HEK293T (cell line): ENCODE measurements around the gene NKX3-2.

ENCODE experiments used
- CTCF ChIA-PET: fragments of 350-600 bp; formaldehyde crosslinking; extraction: SDS; loops from one replicate; lab custom pipeline; 2021; ENCODE audit warnings: antibody characterized with exemption, inconsistent platforms; lab: Yijun Ruan, JAX
- POLR2A ChIA-PET: fragments of 350-600 bp; formaldehyde crosslinking; extraction: SDS; loops from one replicate; lab custom pipeline; 2020; ENCODE audit warnings: antibody characterized with exemption, inconsistent platforms; lab: Yijun Ruan, JAX
- DNase-seq: peaks from one replicate; pipeline ENCODE4 v3.0.0; 2012; ENCODE audit warnings: mixed read lengths; ENCODE audit errors: extremely low spot score
- ARNT ChIP-seq: fragments of 450-650 bp; IDR thresholded peaks from 2 replicates; pipeline ENCODE4 v1.6.1; 2017; ENCODE audit warnings: mild to moderate bottlenecking
- BHLHE40 ChIP-seq: fragments of 450-650 bp; IDR thresholded peaks from 2 replicates; pipeline ENCODE4 v1.6.1; 2016; ENCODE audit warnings: mild to moderate bottlenecking, moderate library complexity, borderline replicate concordance
- CTBP1 ChIP-seq: fragments of 450-650 bp; IDR thresholded peaks from 2 replicates; pipeline ENCODE4 v1.6.1; 2016; ENCODE audit warnings: borderline replicate concordance
- ELF4 ChIP-seq: fragments of 450-650 bp; IDR thresholded peaks from 2 replicates; pipeline ENCODE4 v1.6.1; 2017; ENCODE audit warnings: antibody characterized with exemption
- FOXA1 ChIP-seq: fragments of 450-650 bp; IDR thresholded peaks from 2 replicates; pipeline ENCODE4 v1.6.1; 2016; ENCODE audit warnings: mild to moderate bottlenecking
- FOXK2 ChIP-seq: fragments of 450-650 bp; IDR thresholded peaks from 2 replicates; pipeline ENCODE4 v1.6.1; 2016; ENCODE audit warnings: mild to moderate bottlenecking
- FOXM1 ChIP-seq: fragments of 450-650 bp; IDR thresholded peaks from 2 replicates; pipeline ENCODE4 v1.6.1; 2017; ENCODE audit warnings: mild to moderate bottlenecking, borderline replicate concordance
- HDGF ChIP-seq: fragments of 450-650 bp; IDR thresholded peaks from 2 replicates; pipeline ENCODE4 v1.6.1; 2017; ENCODE audit warnings: antibody characterized with exemption, borderline replicate concordance
- L3MBTL2 ChIP-seq: fragments of 450-650 bp; conservative IDR thresholded peaks from 2 replicates; pipeline ENCODE4 v1.6.1; 2016; ENCODE audit warnings: mild to moderate bottlenecking
- LEF1 ChIP-seq: fragments of 450-650 bp; IDR thresholded peaks from 2 replicates; pipeline ENCODE4 v1.6.1; 2017; ENCODE audit warnings: mild to moderate bottlenecking, borderline replicate concordance
- NFRKB ChIP-seq: fragments of 450-650 bp; IDR thresholded peaks from 2 replicates; pipeline ENCODE4 v1.6.1; 2016; ENCODE audit warnings: mild to moderate bottlenecking, moderate library complexity
- SP1 ChIP-seq: fragments of 450-650 bp; IDR thresholded peaks from 2 replicates; pipeline ENCODE4 v1.6.1; 2017
- SUZ12 ChIP-seq: fragments of 450-650 bp; IDR thresholded peaks from 2 replicates; pipeline ENCODE4 v1.6.1; 2016; ENCODE audit warnings: mild to moderate bottlenecking
- TARDBP ChIP-seq: fragments of 450-650 bp; IDR thresholded peaks from 2 replicates; pipeline ENCODE4 v1.6.1; 2016
- ZNF384 ChIP-seq: fragments of 450-650 bp; IDR thresholded peaks from 2 replicates; pipeline ENCODE4 v1.6.1; 2016
- TF ChIP-seq, protein P1 (sequence below): fragments of 450-650 bp; IDR thresholded peaks from 2 replicates; pipeline ENCODE4 v1.6.1; 2016

NKX3-2 gene

DNA sequence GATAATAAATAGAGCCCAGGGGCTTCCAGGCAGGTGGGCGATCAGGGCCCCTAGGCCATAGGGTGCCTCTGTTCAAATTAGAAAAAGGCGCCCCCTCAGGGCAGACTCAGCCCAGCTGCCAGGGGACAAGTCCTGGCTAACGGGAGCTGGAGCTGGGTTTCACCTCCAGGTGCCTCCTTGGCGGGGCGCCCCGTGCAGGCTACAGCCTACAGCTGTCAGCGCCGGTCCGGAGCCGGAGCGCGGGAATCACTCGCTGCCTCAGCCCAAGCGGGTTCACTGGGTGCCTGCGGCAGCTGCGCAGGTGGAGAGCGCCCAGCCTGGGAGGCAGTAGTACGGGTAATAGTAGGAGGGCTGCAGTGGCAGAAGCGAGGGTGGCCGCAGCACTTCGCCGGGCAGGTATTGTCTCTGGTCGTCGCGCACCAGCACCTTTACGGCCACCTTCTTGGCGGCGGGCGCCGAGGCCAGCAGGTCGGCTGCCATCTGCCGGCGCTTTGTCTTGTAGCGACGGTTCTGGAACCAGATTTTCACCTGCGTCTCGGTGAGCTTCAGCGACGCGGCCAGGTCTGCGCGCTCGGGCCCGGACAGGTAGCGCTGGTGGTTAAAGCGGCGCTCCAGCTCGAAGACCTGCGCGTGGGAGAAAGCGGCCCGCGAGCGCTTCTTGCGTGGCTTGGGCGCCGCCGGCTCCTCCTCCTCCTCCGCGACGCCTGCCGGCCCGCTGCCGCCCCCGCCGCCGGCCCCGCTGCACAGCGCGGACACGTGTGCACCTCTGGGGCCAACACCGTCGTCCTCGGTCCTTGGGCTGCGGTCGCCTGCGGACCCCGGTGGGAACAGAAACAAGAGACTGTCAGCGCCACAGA is 2.4 kb downstream of the NKX3-2 start:
- ChIA-PET POLR2A (no interaction called here), CTCF (no interaction called here)
- TF ChIP-seq FOXM1 (no peak), HDGF (no peak), SUZ12 (no peak), ELF4 (no peak), LEF1 (no peak), TARDBP (no peak), BHLHE40 (no peak), L3MBTL2 (no peak), CTBP1 (no peak), ARNT (no peak), FOXK2 (no peak), NFRKB (no peak), FOXA1 (no peak), SP1 (no peak), ZNF384 (no peak)
- TF ChIP-seq, protein P1, sequence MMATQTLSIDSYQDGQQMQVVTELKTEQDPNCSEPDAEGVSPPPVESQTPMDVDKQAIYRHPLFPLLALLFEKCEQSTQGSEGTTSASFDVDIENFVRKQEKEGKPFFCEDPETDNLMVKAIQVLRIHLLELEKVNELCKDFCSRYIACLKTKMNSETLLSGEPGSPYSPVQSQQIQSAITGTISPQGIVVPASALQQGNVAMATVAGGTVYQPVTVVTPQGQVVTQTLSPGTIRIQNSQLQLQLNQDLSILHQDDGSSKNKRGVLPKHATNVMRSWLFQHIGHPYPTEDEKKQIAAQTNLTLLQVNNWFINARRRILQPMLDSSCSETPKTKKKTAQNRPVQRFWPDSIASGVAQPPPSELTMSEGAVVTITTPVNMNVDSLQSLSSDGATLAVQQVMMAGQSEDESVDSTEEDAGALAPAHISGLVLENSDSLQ = no peak
- DNase-seq = no peak

DNA sequence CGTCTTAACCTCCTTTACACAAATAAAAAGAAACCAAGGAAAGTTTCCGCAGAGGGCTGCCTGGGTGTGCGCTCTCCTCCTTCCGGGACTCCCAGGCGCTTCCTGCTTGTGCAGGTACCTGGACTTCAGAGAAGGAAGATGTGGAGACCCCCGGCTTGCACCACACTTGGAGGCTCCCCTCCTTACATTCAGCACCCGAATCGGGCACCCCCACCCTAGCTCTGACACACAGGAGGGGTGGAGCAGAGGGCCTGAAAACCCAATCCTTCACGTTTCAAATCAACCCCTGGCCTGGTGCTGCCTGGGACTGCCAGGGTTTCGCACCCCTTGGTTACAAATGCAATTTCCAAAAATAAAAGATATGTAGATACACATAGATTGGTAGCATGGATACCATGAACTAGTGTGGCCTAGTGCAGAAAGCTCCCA is 3.1 kb downstream of the NKX3-2 start:
- TF ChIP-seq FOXA1 = no peak
- no peak for TF ChIP-seq HDGF
- TF ChIP-seq L3MBTL2 = no peak
- no peak for TF ChIP-seq SUZ12
- no peak for TF ChIP-seq TARDBP
- TF ChIP-seq, protein P1 = no peak
- TF ChIP-seq ARNT = no peak
- TF ChIP-seq BHLHE40 = no peak
- no peak for TF ChIP-seq FOXK2
- TF ChIP-seq FOXM1 = no peak
- TF ChIP-seq CTBP1 = no peak
- TF ChIP-seq NFRKB = no peak
- TF ChIP-seq ZNF384 = no peak
- TF ChIP-seq LEF1 = no peak
- no peak for DNase-seq
- POLR2A ChIA-PET = no interaction called here
- CTCF ChIA-PET = interaction anchor here (0.8 kb wide), 1 partner anchor 366 kb away, joined by 3 read pairs; no protein-coding TSS in a partner anchor

DNA sequence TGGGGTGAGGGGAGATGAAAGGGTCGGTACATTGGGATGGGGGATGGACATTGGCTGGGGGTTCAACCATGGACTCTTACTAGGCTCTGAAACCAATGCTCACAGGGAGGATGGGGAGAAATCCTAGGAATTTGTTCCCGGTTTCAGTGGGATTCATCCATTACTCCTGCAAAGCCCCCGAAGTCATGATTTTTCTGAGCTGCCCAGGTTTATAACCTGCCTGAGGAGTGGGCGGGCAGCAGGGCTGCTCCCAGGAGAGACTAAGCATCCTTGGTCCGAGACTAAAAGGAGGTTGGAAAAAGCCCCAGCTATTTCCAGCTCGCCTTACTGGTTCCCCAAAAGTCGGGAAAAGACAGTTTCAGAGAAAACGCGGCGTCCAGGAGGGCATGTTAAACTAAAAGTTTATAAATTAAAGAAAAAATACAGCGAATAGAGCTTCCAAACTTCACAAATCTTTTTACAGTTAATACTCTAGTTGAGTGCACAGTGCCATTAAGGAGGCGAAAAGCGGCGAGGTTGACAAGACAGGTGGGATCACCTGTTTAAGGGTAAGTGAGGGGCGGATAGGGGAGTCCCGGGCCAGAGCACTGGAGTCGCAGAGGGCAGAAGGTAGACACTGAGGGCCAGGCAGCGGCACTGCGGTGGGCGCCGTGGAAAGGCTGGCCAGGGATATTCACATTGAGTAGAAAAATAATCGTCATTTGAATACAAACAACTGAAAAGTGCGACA is 3.7 kb downstream of the NKX3-2 start:
- CTCF ChIA-PET = interaction anchor here (0.8 kb wide), 1 partner anchor 366 kb away, joined by 3 read pairs; no protein-coding TSS in a partner anchor
- TF ChIP-seq LEF1 (no peak), ARNT (no peak), BHLHE40 (no peak), NFRKB (no peak), HDGF (no peak)
- TF ChIP-seq, protein P1 = no peak
- POLR2A ChIA-PET = no interaction called here
- no peak for DNase-seq

DNA sequence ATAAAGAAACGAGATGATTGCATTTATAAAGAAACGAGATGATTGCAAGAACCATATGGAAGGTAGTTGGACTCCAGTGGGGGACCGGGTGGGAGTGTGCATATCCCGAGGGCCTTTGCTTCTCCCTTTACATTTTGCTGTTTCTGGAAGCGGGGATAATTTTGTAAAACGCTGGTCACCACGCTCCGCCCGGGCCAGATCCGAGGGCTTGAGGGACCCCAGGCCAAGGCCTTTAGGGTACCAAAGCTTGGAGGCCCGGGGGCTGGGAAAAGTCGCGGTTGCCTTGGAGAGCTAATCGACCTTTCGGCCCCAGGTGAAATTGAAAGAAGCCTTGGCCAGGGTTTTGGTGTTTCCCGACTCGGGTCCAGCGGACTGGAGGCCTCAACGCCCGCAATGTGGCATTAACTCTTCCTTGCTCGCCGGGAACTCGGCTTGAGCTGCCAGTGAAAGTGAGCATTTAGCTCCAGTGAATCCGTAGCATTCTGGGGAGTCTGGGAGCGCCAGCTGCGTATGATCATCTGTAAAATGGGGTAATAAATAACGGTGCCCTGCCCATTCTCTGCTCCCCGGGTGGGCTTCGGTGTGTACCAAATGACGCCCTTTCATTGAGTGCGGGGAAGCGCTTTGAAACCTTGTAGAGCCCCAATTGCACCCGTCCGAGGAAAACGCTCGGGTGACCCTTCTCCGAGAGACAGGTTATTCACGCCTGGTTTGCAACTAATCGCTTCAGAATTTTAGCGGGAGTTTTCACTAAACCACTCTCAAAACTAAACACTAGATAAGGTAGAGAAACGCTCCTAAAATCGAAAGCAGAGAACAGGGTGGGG is 4.5 kb downstream of the NKX3-2 start:
- DNase-seq = no peak
- ChIA-PET POLR2A (no interaction called here), CTCF (no interaction called here)
- TF ChIP-seq NFRKB = no peak
- TF ChIP-seq SP1 = no peak
- TF ChIP-seq HDGF = no peak
- TF ChIP-seq FOXM1 = no peak
- no peak for TF ChIP-seq ELF4
- TF ChIP-seq SUZ12 = no peak
- no peak for TF ChIP-seq LEF1
- TF ChIP-seq L3MBTL2 = no peak
- TF ChIP-seq ARNT = no peak

DNA sequence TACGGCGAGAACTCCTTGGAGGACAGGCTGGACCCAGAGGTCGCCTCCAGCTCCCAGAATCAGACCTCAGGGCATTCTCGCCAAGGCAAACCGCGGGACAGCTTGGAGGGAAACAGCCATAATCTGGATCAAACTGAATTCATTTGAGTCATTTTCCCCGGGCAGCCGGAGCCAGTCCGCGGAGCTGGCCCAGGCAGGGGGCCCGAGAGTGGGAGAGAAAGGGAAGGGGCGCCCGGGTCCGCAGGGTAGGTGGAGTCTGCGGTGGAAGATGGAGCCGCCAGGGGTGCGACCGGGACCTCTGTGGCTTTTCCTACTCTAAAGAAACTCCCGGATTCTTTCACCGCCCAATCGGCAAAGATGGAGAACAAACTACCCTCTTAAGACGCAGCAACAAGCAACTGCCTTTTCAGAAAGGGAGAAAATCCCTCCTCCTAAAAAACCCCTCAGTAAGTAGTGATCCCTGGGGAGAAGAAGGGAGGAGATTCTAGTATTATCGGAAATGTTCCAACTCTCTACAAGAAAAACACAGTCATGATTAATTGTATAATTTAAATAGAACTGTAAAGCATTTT is 5.2 kb downstream of the NKX3-2 start:
- no peak for DNase-seq
- POLR2A ChIA-PET = no interaction called here
- CTCF ChIA-PET = no interaction called here
- TF ChIP-seq HDGF = no peak
- no peak for TF ChIP-seq TARDBP
